HG03097 (cell line): ENCODE measurements around the gene DPYSL5.

ENCODE experiments used
- ATAC-seq: cut with Tn5 transposase; IDR thresholded peaks from one replicate; pipeline ENCODE4 v1.9.1; 2021; ENCODE audit not compliant: unreplicated experiment, low FRiP score

The DPYSL5 gene

GRCh38 chr2:26924731-26925099, 76.8 kb downstream of the DPYSL5 start:
- no peak for ATAC-seq

GRCh38 chr2:26925100-26925791, 77.3 kb downstream of the DPYSL5 start:
- ATAC-seq, result no peak

GRCh38 chr2:26927221-26927620, 79.3 kb downstream of the DPYSL5 start:
- no peak for ATAC-seq

GRCh38 chr2:26932974-26933373, 85.0 kb downstream of the DPYSL5 start:
- ATAC-seq, result no peak

- no peak for ATAC-seq
Observed at GRCh38 chr2:26933431-26934334, 85.8 kb downstream of the DPYSL5 start.

- no peak for ATAC-seq
Observed at GRCh38 chr2:26934335-26934724, 86.4 kb downstream of the DPYSL5 start.

GRCh38 chr2:26934985-26935384, 87.1 kb downstream of the DPYSL5 start:
- no peak for ATAC-seq

GRCh38 chr2:26936855-26937254, 88.9 kb downstream of the DPYSL5 start:
- ATAC-seq, result no peak

GRCh38 chr2:26938399-26939118, 90.6 kb downstream of the DPYSL5 start:
- no peak for ATAC-seq

GRCh38 chr2:26940001-26940400, 92.1 kb downstream of the DPYSL5 start:
- ATAC-seq, result no peak

GRCh38 chr2:26941486-26941885, 93.6 kb downstream of the DPYSL5 start:
- ATAC-seq, result no peak

GRCh38 chr2:26942543-26943295, 94.8 kb downstream of the DPYSL5 start:
- no peak for ATAC-seq

GRCh38 chr2:26945991-26946750, 98.2 kb downstream of the DPYSL5 start:
- ATAC-seq, result no peak

GRCh38 chr2:26946841-26947784, 99.2 kb downstream of the DPYSL5 start:
- no peak for ATAC-seq

GRCh38 chr2:26948800-26949199, 100.9 kb downstream of the DPYSL5 start:
- ATAC-seq, result no peak

GRCh38 chr2:26950246-26950645, 102.3 kb downstream of the DPYSL5 start:
- ATAC-seq, result no peak

- ATAC-seq, result no peak
Observed at GRCh38 chr2:26951236-26951635, 103.3 kb downstream of the DPYSL5 start.

- ATAC-seq, result no peak
Observed at GRCh38 chr2:26952374-26952773, 104.4 kb downstream of the DPYSL5 start.

- no peak for ATAC-seq
Observed at GRCh38 chr2:26954135-26954534, 106.2 kb downstream of the DPYSL5 start.
